ENCODE measurements around the gene STYXL1.
"Not testable (repeated sequence)": the region's sequence is repeated elsewhere in the genome, so short reads cannot be mapped to it uniquely, and the experiment has no call there.

STYXL1 gene

DNA sequence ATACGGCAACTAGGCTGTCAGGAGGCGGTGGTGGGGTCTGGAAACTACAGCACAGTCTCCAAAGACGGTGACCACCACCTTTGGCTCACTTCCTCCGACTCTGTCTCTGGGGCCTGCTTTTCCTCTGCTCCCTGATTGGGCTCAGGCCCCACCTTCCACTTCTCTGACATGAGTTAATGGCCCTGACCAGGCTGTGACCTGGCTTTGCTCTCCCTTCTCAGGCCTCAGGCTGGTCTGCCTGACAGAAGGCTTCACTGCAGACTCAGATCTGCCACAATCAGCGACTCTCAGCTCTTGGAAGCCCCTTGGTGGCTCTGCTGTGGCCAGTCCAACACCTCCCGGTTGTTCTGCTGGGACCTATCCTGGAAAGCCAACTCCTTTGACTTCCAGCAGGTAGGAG is 7.7 kb downstream of the STYXL1 start:
- in situ Hi-C loops (cut with MboI; ENCODE audit: low sequenced_read_pairs): no loop called here

- in situ Hi-C loops (cut with MboI; ENCODE audit: low sequenced_read_pairs): no loop called here
Measured at GRCh38 chr7:76037310-76037709, 10.5 kb downstream of the STYXL1 start.

- in situ Hi-C loops (cut with MboI; ENCODE audit: low sequenced_read_pairs): no loop called here
Measured at GRCh38 chr7:76031964-76032363, 15.8 kb downstream of the STYXL1 start.

GRCh38 chr7:76029682-76030081 is 18.1 kb downstream of the STYXL1 start:
- in situ Hi-C loops (cut with MboI; ENCODE audit: low sequenced_read_pairs): not testable (repeated sequence)

- in situ Hi-C loops (cut with MboI; ENCODE audit: low sequenced_read_pairs): loop anchor here (25.0 kb wide), 1 partner anchor 386 kb away; no protein-coding TSS in a partner anchor
Measured at GRCh38 chr7:76023002-76023401, 24.8 kb downstream of the STYXL1 start.

DNA sequence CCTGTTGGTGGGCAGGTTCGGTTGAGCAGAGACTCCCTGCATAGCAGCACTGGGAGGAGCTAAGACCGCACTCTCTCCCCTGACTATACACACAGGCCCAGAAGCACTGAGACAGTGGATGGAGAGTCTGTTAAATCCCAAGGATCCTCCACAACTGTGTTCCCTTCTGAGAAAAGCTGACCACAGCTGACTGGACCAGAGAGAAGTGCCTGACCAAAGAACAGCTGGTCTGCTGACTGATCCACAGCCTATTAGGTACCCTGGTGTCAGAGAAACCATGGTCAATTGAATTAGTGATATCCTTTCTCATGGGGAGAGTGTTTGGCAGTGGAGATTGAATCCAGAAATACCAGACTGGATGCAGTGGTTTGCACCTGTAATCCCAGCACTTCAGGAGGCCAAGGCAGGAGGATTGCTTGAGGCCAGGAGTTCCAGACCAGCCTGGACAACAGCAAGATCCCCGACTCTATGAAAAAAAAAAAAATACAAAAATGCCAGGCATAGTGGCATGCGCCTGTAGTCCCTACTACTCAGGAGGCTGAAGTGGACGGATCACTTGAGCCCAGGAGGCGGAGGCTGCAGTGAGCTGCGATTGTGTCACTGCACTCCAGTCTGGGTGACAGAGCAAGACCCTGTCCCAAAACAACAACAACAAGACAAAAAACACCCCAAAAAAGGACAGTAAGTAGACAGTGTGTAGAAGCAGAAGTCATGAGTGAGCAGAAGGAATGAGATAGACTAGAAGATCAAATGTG is 25.6 kb downstream of the STYXL1 start:
- in situ Hi-C loops (cut with MboI; ENCODE audit: low sequenced_read_pairs): loop anchor here (25.0 kb wide), 1 partner anchor 385 kb away; no protein-coding TSS in a partner anchor

DNA sequence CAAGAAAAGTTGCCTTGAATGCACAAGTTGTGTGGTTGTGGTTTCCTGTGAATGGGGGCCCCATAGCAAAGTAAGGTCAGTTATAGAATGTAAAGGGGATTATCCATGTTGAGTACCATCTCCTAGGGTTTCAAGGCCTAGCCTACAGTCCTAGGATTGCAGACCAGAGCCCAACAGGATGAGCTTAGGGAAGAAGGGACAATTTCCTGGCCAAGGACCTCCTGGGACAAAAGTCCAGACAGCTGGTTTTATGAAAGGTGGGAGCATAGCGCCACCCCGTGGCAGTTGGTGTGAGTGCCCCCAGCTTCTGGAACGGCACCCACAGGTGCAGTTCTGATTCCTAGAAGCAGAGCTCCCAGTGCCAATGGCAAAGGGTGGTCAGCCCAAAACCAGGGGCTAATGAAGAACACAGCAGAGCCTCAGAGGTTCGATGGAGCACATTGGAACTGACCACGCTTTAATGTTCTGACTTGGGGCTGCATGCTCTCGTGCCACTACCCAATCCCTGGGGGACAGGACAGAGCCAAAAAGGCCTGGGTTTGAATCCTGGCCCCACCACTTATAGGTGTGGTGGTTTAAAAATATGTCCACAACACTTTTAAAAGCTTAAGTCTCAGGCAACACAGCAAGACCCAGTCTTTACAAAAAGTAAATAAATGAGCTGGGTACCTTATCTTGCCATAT is 27.6 kb downstream of the STYXL1 start:
- in situ Hi-C loops (cut with MboI; ENCODE audit: low sequenced_read_pairs): loop anchor here (25.0 kb wide), 1 partner anchor 383 kb away; no protein-coding TSS in a partner anchor

GRCh38 chr7:76018520-76018919 is 29.3 kb downstream of the STYXL1 start:
- in situ Hi-C loops (cut with MboI; ENCODE audit: low sequenced_read_pairs): loop anchor here (25.0 kb wide), 1 partner anchor 381 kb away; no protein-coding TSS in a partner anchor

- in situ Hi-C loops (cut with MboI; ENCODE audit: low sequenced_read_pairs): loop anchor here (25.0 kb wide), 1 partner anchor 379 kb away; no protein-coding TSS in a partner anchor
Measured at GRCh38 chr7:76016191-76016947, 31.4 kb downstream of the STYXL1 start.

- in situ Hi-C loops (cut with MboI; ENCODE audit: low sequenced_read_pairs): loop anchor here (25.0 kb wide), 1 partner anchor 374 kb away; no protein-coding TSS in a partner anchor
Measured at GRCh38 chr7:76011442-76011861, 36.3 kb downstream of the STYXL1 start.

DNA sequence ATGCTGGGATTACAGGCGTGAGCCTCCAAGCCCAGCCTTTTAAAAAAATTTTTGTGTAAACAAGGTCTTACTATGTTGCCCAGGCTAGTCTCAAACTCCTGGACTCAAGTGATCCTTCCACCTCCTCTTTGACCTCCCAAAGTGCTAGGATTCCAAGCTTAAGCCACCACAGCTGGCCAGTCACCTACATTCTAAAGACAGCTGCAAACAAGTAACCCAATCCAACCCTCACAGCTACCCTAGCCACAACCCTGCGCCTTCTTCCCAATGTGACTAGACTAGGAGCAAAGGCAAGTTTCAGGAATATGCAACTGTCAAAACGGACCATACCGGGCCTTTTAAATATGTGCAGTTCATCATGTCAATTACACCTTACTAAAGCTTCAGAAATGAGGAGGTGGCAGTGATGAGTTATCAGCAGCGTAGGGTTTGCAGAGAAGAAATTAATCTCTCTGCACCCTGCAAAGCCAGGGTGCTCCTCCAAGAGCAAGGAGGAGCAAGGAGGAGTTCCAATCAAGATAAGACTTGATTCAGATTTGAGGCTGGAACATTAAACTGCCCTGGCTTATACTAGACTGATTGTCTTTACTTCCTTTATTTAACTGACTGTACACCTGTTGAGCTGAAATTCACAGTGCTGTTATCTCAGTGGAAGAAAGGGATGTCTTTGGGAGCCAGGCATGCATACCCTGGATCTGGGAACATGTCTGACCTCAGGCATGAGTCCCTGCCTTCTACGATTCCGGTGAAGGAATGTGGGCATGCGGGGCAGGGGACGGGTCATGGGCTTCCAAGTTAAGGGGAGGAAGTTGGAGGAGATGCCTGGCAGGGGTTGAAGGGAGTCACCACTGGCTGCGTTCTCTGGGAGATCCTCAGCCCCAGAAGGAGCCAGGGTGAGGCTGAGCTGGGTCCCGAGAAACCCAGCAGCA is 37.9 kb downstream of the STYXL1 start:
- in situ Hi-C loops (cut with MboI; ENCODE audit: low sequenced_read_pairs): loop anchor here (25.0 kb wide), 1 partner anchor 373 kb away; no protein-coding TSS in a partner anchor

- in situ Hi-C loops (cut with MboI; ENCODE audit: low sequenced_read_pairs): loop anchor here (25.0 kb wide), 1 partner anchor 371 kb away; no protein-coding TSS in a partner anchor
Measured at GRCh38 chr7:76008156-76008687, 39.6 kb downstream of the STYXL1 start.

DNA sequence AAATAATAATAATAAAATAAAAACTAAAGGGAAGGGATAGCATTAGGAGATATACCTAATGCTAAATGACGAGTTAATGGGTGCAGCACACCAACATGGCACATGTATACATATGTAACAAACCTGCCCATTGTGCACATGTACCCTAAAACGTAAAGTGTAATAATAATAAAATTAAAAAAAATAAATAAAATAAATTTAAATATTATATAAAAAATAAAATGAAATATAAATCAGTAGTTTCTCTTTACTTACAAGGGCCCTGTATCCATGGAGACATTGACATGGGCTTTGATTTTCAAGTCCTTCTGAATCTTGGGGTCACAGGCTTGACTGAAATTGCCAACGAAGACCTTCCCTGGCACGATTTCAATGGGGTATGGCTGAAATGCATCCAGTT is 42.8 kb downstream of the STYXL1 start:
- in situ Hi-C loops (cut with MboI; ENCODE audit: low sequenced_read_pairs): loop anchor here (25.0 kb wide), 1 partner anchor 368 kb away; no protein-coding TSS in a partner anchor

DNA sequence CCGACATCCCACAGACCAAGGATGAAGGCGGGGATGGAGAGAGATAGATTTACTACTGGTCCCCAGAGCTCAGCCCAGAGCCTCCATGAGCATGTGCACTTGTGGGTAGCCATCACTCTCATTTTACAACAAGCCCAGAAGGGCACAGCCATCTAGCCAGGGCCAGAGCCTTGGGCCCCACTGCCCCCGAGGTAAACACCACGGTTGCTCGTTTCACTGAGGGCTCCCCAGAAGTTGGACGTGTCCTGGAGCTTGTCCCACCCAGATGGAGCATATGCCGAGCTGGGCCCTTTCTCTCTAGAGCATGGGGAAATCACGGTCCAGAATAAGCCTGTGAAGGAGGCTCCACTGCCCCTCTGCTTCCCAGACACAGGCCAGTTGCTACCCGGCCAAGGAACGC is 44.4 kb downstream of the STYXL1 start:
- in situ Hi-C loops (cut with MboI; ENCODE audit: low sequenced_read_pairs): loop anchor here (25.0 kb wide), 1 partner anchor 366 kb away; no protein-coding TSS in a partner anchor

GRCh38 chr7:76002822-76003221 is 45.0 kb downstream of the STYXL1 start:
- in situ Hi-C loops (cut with MboI; ENCODE audit: low sequenced_read_pairs): loop anchor here (25.0 kb wide), 1 partner anchor 366 kb away; no protein-coding TSS in a partner anchor

- in situ Hi-C loops (cut with MboI; ENCODE audit: low sequenced_read_pairs): loop anchor here (25.0 kb wide), 1 partner anchor 365 kb away; no protein-coding TSS in a partner anchor
Measured at GRCh38 chr7:76002139-76002538, 45.7 kb downstream of the STYXL1 start.

GRCh38 chr7:76000566-76000965 is 47.2 kb downstream of the STYXL1 start:
- in situ Hi-C loops (cut with MboI; ENCODE audit: low sequenced_read_pairs): loop anchor here (25.0 kb wide), 1 partner anchor 363 kb away; no protein-coding TSS in a partner anchor

DNA sequence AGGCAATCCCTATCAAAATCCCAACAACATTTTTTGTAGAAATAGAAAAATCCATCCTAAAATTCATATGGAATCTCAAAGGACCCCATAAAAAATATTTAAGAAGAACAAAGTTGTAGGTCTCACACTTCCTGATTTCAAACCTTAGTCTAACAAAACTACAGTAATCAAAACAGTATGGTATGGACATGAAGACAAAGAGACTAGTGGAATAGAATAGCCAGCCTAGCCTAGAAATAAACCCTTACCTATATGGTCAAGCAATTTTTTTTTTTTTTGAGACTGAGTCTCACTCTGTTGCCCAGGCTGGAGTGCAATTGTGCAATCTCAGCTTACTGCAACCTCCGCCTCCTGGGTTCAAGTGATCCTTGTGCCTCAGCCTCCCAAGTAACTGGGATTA is 49.8 kb downstream of the STYXL1 start:
- in situ Hi-C loops (cut with MboI; ENCODE audit: low sequenced_read_pairs): no loop called here

GRCh38 chr7:75996476-75996875 is 51.3 kb downstream of the STYXL1 start:
- in situ Hi-C loops (cut with MboI; ENCODE audit: low sequenced_read_pairs): no loop called here

All from HL-60/S4 treated with retinoic acid at 250 ng/mL for 4 days and 3 days (cell line).